Measurements from ENCODE around the gene CLN5. TPM values are rescaled to one million over a fixed set of nuclear protein-coding genes. Genes with fewer than 3 reads are reported as not detected.
A peak's percentile ranks its signal among the peaks of the same experiment; 100 is the strongest.

Gene CLN5
- total and polyA plus RNA-seq, 11 donors, result 11.8 to 19.1 (median 15.9) TPM

DNA sequence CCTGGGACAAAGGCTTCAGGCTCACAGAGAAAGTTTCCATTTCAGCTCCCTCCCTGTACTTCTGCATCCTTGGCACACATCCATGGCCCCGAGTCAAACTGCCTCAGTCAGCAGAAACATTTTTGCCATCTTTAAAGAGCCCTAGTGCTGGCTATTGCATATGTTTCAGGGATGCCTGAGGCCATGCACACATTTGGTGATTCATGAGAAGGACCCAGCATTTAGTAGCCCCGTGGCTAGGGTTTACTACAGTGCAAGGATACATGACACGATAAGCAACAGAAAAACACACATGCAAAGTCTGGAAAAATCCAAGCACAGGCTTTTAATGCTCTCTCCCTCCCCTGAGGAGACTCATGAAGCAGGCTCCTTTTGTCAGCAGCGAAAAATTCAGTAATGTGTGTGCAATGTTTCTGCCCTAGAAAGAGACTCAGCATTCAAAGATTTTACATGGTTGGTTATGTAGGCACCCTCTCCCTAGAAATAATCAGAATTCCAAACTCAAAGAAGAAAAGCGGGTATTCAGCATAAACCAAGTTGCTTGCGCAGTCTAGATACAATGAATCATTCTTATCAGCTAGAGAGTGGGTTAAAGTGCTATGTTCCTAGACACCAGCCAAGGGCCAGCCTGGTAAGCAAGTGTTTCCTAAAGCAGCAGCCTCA, 26.0 kb upstream of the CLN5 start:
- intact Hi-C loops (cut with DNase I), result no loop called here
- H3K4me1 ChIP-seq, result peaks cover 0 to 8% (median 0%) of the 10 kb centered on the region in 12 donors
- TF ChIP-seq POLR2A (IDR thresholded peaks at IDR 0.05), result no peak
- peaks cover 0 to 9% (median 0%) of the 10 kb centered on the region in 12 donors for H3K9me3 ChIP-seq
- DNase-seq (peak in 4 of 5 donors; percentile 47 to 58 (median 58)), ATAC-seq (peak; percentile 15 to 55 (median 52))
- no peaks in the 10 kb centered on the region for H3K36me3 ChIP-seq
- no peak overlapping the region for H3K27ac ChIP-seq
- 54 to 57% (median 57%) methylated on average over 6 of the region's 6 CpGs for WGBS, 4 donors
- H3K27me3 ChIP-seq, result peaks cover 0 to 4% (median 0%) of the 10 kb centered on the region in 9 donors
- H3K4me3 ChIP-seq, result no peak overlapping the region

DNA sequence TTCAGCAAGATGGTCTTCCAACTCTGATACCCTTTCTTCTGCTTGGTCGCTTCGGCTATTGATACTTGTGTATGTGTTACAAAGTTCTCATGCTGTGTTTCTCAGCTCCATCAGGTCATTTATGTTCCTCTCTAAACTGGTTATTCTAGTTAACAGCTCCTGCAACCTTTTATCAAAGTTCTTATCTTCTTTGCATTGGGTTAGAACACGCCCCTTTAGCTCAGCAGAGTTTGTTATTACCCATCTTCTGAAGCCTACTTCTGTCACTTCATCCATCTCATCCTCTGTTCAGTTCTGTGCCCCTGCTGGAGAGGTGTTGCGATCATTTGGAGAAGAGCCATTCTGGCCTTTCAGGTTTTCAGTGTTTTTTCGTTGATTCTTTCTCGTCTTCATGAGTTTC, 24.9 kb upstream of the CLN5 start:
- intact Hi-C loops (cut with DNase I), result no loop called here
- no peak overlapping the region for H3K4me3 ChIP-seq
- no peak for TF ChIP-seq POLR2A (IDR thresholded peaks at IDR 0.05)
- TF ChIP-seq, protein P1, sequence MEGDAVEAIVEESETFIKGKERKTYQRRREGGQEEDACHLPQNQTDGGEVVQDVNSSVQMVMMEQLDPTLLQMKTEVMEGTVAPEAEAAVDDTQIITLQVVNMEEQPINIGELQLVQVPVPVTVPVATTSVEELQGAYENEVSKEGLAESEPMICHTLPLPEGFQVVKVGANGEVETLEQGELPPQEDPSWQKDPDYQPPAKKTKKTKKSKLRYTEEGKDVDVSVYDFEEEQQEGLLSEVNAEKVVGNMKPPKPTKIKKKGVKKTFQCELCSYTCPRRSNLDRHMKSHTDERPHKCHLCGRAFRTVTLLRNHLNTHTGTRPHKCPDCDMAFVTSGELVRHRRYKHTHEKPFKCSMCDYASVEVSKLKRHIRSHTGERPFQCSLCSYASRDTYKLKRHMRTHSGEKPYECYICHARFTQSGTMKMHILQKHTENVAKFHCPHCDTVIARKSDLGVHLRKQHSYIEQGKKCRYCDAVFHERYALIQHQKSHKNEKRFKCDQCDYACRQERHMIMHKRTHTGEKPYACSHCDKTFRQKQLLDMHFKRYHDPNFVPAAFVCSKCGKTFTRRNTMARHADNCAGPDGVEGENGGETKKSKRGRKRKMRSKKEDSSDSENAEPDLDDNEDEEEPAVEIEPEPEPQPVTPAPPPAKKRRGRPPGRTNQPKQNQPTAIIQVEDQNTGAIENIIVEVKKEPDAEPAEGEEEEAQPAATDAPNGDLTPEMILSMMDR (IDR thresholded peaks at IDR 0.05), result no peak
- H3K4me1 ChIP-seq, result peaks cover 0 to 8% (median 0%) of the 10 kb centered on the region in 12 donors
- H3K27ac ChIP-seq, result no peak overlapping the region
- no peak for DNase-seq
- H3K27me3 ChIP-seq, result peaks cover 0 to 4% (median 0%) of the 10 kb centered on the region in 9 donors
- WGBS, 4 donors, result 94 to 99% (median 94%) methylated on average over 6 of the region's 6 CpGs
- H3K9me3 ChIP-seq, result no peaks in the 10 kb centered on the region
- ATAC-seq, result no peak
- H3K36me3 ChIP-seq, result no peaks in the 10 kb centered on the region

- peaks cover 0 to 7% (median 0%) of the 10 kb centered on the region in 9 donors for H3K27me3 ChIP-seq
- no peaks in the 10 kb centered on the region for H3K36me3 ChIP-seq
- ATAC-seq (no peak), DNase-seq (no peak)
- H3K4me3 ChIP-seq, result no peak overlapping the region
- peaks cover 0 to 8% (median 0%) of the 10 kb centered on the region in 12 donors for H3K4me1 ChIP-seq
- intact Hi-C loops (cut with DNase I), result no loop called here
- TF ChIP-seq, protein P1 (IDR thresholded peaks at IDR 0.05), result no peak
- no peak for TF ChIP-seq POLR2A (IDR thresholded peaks at IDR 0.05)
- H3K9me3 ChIP-seq, result no peaks in the 10 kb centered on the region
- no peak overlapping the region for H3K27ac ChIP-seq
- WGBS, 4 donors, result 69 to 77% (median 71%) methylated on average over 4 to 6 of the region's 6 CpGs
These were observed 23.8 kb upstream of the CLN5 start for GRCh38 chr13:76968041-76968440.

- no peaks in the 10 kb centered on the region for H3K36me3 ChIP-seq
- no peak overlapping the region for H3K27ac ChIP-seq
- peaks cover 0 to 7% (median 0%) of the 10 kb centered on the region in 9 donors for H3K27me3 ChIP-seq
- H3K4me1 ChIP-seq, result peaks cover 0 to 8% (median 0%) of the 10 kb centered on the region in 12 donors
- 91 to 92% (median 92%) methylated on average over 5 of the region's 5 CpGs for WGBS, 4 donors
- ATAC-seq (no peak), DNase-seq (no peak)
- H3K9me3 ChIP-seq, result no peaks in the 10 kb centered on the region
- TF ChIP-seq, protein P1 (IDR thresholded peaks at IDR 0.05), result no peak
- TF ChIP-seq POLR2A (IDR thresholded peaks at IDR 0.05), result no peak
- intact Hi-C loops (cut with DNase I), result loop anchor here in 1 of 10 donors (10.0 kb wide), 1 partner anchor 1095 kb away; no protein-coding TSS in a partner anchor
- H3K4me3 ChIP-seq, result no peak overlapping the region
These were observed 22.2 kb upstream of the CLN5 start for GRCh38 chr13:76969488-76970365.
